ENCODE results near the gene ZBTB17. TPM values are rescaled to one million over a fixed set of nuclear protein-coding genes. Genes with fewer than 3 reads are reported as not detected.

Gene ZBTB17
- total RNA-seq, 1 donor from 2014 or later: 31.9 TPM

DNA sequence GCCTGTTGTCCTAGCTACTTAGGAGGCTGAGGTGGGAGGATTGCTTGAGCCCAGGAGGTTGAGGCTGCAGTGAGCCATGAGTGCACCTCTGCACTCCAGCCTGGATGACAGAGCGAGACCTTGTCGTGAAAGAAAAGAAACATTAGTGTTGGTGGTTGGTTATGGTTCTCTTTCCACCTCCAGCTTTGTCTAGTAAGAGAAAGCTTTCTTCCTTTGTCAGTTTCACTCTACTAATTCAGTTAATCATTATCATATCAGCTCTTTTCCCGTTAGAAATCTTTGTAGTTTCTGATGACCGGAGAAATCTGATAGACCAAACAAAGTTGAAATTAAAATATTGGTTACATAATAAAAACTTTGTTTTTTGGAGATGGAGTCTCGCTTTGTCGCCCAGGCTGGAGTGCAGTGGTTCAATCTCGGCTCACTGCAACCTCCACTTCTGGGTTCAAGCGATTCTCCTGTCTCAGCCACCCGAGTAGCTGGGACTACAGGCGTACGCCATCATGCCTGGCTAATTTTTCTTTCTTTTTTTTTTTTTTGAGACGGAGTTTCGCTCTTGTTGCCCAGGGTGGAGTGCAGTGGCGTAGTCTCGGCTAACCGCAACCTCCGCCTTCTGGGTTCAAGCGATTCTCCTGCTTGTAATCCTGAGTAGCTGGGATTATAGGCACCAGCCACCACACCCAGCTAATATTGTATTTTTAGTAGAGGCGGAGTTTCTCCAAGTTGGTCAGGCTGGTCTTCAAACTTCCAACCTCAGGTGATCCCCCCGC, 78.9 kb downstream of the ZBTB17 start:
- peak; percentile 81 for DNase-seq (ENCODE audit: low read depth)

DNA sequence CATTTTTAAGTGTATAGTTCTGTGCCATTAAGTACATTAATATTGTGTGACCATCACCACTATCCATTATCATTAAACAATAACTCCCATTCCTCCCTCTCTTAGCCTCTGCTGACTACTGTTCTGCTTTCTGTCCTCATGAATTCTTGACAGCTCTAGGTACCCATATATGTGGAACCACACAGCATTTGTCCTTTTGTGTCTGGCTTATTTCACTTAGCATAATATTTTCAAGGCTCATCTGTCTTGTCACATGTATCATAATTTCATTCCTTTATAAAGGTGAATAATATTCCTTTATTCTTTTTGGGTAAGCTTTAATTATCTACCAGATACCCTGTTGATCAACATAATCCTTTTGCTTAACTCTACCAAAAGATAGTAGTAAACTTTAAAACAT, 80.7 kb downstream of the ZBTB17 start:
- DNase-seq (ENCODE audit: low read depth): no peak

DNA sequence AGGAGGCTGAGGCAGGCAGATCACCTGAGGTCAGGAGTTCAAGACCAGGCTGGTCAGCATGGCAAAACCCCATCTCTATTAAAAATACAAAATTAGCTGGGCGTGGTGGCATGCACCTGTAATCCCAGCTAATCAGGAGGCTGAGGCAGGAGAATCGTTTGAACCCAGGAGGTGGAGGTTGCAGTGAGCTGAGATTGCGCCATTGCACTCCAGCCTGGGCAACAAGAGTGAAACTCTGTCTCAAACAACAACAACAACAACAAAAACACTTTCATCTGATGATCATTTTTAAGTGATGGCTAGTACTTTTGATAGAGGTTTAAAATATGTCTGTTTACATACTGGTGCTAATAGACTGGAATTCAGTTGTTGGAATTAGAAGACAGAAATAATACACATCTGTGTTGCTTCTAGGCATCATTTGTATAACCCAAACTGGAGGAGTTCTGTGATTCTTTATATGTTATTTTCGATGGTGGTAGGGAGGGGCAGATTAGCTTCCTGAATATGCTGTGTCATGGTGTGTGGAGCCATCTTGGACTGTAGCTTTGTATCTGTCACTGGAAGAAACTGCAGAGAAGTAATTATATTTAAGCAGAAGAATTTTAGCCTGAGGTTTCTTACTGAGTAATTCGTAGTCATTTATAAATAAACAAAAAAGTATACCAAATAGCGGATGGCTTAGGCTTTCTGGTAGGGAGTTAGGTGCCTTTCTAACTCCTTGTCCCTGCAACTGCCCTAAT, 82.9 kb downstream of the ZBTB17 start:
- DNase-seq (ENCODE audit: low read depth): peak; percentile 48

Other genes with a start within 250 kb of the ZBTB17 start
- 0.50 TPM in 1 of 2 replicates, not detected in the other for gene SLC25A34, start 239.8 kb downstream of the ZBTB17 start, total RNA-seq
- not detected in 2 replicates for gene TMEM82, start 233.6 kb downstream of the ZBTB17 start, total RNA-seq
- gene FBLIM1, start 217.3 kb downstream of the ZBTB17 start, total RNA-seq: 213 and 231 TPM in 2 replicates
- gene UQCRHL, start 168.5 kb downstream of the ZBTB17 start, total RNA-seq: 1.5 and 2.8 TPM in 2 replicates
- gene SPEN, start 128.4 kb downstream of the ZBTB17 start, total RNA-seq: 18.6 and 45.6 TPM in 2 replicates
- gene SRARP, start 28.1 kb upstream of the ZBTB17 start, total RNA-seq: not detected in 2 replicates
- gene HSPB7, start 41.9 kb upstream of the ZBTB17 start, total RNA-seq: 0.35 TPM in 2 replicates
- gene CLCNKA, start 45.9 kb upstream of the ZBTB17 start, total RNA-seq: 0.20 TPM in 1 of 2 replicates, not detected in the other
- 0.35 and 0.60 TPM in 2 replicates for gene CLCNKB, start 67.7 kb upstream of the ZBTB17 start, total RNA-seq
- 0.52 and 1.5 TPM in 2 replicates for gene FAM131C, start 97.5 kb upstream of the ZBTB17 start, total RNA-seq
- gene EPHA2, start 180.0 kb upstream of the ZBTB17 start, total RNA-seq: 104 and 146 TPM in 2 replicates
- 2.3 and 3.3 TPM in 2 replicates for gene ARHGEF19, start 236.6 kb upstream of the ZBTB17 start, total RNA-seq